GM12878 (cell line): Measurements from ENCODE around the gene CCDC102B. TPM values are rescaled to one million over a fixed set of nuclear protein-coding genes. Genes with fewer than 3 reads are reported as not detected.

Experiments
- ATAC-seq: fragments of 200-7000 bp; cut with Tn5 transposase; 3 replicates; pipeline ENCODE4 v1.9.1; 2020; ENCODE audit warnings: mild to moderate bottlenecking, moderate library complexity
- BruUV-seq: library from RNA; stranded (reverse); fragments of 400-500 nt; replicated peaks from 2 replicates; lab custom pipeline; 2021; lab: Mats Ljungman, UMichigan
- CTCF ChIA-PET: fragments of 300-600 bp; sonication (Branson Sonifier 250); formaldehyde crosslinking; extraction: SDS; loops from one replicate; lab custom pipeline; 2021; ENCODE audit warnings: inconsistent platforms; lab: Yijun Ruan, JAX
- POLR2A ChIA-PET: fragments of 350-600 bp; formaldehyde crosslinking; extraction: SDS; loops from one replicate; lab custom pipeline; 2021; ENCODE audit warnings: inconsistent platforms; lab: Charles Lee
- RAD21 ChIA-PET: fragments of 300-600 bp; sonication (Branson Sonifier 250); formaldehyde crosslinking; loops from one replicate; lab custom pipeline; 2023; ENCODE audit warnings: antibody characterized with exemption; ENCODE audit not compliant: unreplicated experiment; lab: Charles Lee
- SMC1A ChIA-PET: fragments of 300-600 bp; sonication (Branson Sonifier 250); formaldehyde crosslinking; loops from one replicate; lab custom pipeline; 2023; ENCODE audit not compliant: unreplicated experiment, uncharacterized antibody; lab: Charles Lee
- DNase-seq: peaks from one replicate; pipeline ENCODE4 v3.0.0-alpha.2; 2011; ENCODE audit warnings: low read depth, low spot score
- FAIRE-seq: peaks from 3 replicates; lab custom pipeline; 2011; peaks lifted over from hg19 to GRCh38; lab: Jason Lieb, UNC
- H2AFZ ChIP-seq: 2 replicates; pipeline ENCODE4 v1.6.0; 2011; ENCODE audit warnings: low read depth, low read length, control low read depth; ENCODE audit not compliant: control insufficient read depth
- H3K27ac ChIP-seq: 2 replicates; pipeline ENCODE4 v1.5.1; 2011; ENCODE audit warnings: control low read depth; ENCODE audit not compliant: control insufficient read depth, insufficient read depth
- H3K27me3 ChIP-seq, 2 experiments: replicated peaks in 1 of 2; 2 replicates each; pipeline versions ENCODE4 v1.6.0 to v1.6.1; 2011; ENCODE audit warnings: low read length in 1 of 2; ENCODE audit not compliant: control insufficient read depth in 2 of 2, insufficient read depth in 2 of 2
- H3K36me3 ChIP-seq, 2 experiments: 2 replicates each; pipeline ENCODE4 v1.5.1; 2011; ENCODE audit warnings: low read length in 1 of 2; ENCODE audit not compliant: control insufficient read depth in 2 of 2, insufficient read depth in 2 of 2
- H3K4me1 ChIP-seq: 2 replicates; pipeline ENCODE4 v1.6.1; 2011; ENCODE audit warnings: mild to moderate bottlenecking, low read length, moderate library complexity, mixed read lengths; ENCODE audit not compliant: control insufficient read depth, insufficient read depth
- H3K4me2 ChIP-seq: 2 replicates; pipeline ENCODE4 v1.6.0; 2011; ENCODE audit warnings: control low read depth; ENCODE audit not compliant: control insufficient read depth, insufficient read depth
- H3K4me3 ChIP-seq: fragments of 200-600 bp; sonication (generic); 2 replicates; pipeline ENCODE4 v1.5.1; 2016
- H3K79me2 ChIP-seq: 2 replicates; pipeline ENCODE4 v1.6.0; 2011; ENCODE audit warnings: low read length; ENCODE audit not compliant: control insufficient read depth, insufficient read depth
- H3K9ac ChIP-seq: 2 replicates; pipeline ENCODE4 v1.8.0; 2011; ENCODE audit warnings: low read length, control low read depth, mixed read lengths; ENCODE audit not compliant: control insufficient read depth, insufficient read depth
- H3K9me3 ChIP-seq: replicated peaks from 3 replicates; pipeline ENCODE4 v1.5.1; 2011; ENCODE audit warnings: mild to moderate bottlenecking, low read length; ENCODE audit not compliant: control insufficient read depth, insufficient read depth
- H4K20me1 ChIP-seq: 2 replicates; pipeline ENCODE4 v1.6.0; 2011; ENCODE audit not compliant: control insufficient read depth, insufficient read depth
- BACH1 ChIP-seq: fragments of 450-650 bp; IDR thresholded peaks from 2 replicates; pipeline ENCODE4 v1.6.1; 2017; ENCODE audit warnings: mild to moderate bottlenecking, borderline replicate concordance
- BMI1 ChIP-seq: fragments of 450-650 bp; IDR thresholded peaks from 2 replicates; pipeline ENCODE4 v1.6.1; 2016; ENCODE audit warnings: mild to moderate bottlenecking, moderate library complexity, borderline replicate concordance
- CHD2 ChIP-seq: IDR thresholded peaks from 2 replicates; pipeline ENCODE4 v1.6.1; 2011; ENCODE audit warnings: low read depth, low read length, improper control_type of control experiment, borderline replicate concordance
- E2F4 ChIP-seq: IDR thresholded peaks from 2 replicates; pipeline ENCODE4 v1.6.1; 2012; ENCODE audit warnings: low read depth, low read length, improper control_type of control experiment
- HDAC6 ChIP-seq: fragments of 200-600 bp; sonication (generic); IDR thresholded peaks from one replicate; pipeline ENCODE4 v1.8.0; 2017; ENCODE audit warnings: antibody characterized with exemption; ENCODE audit not compliant: unreplicated experiment
- MXI1 ChIP-seq: fragments of 150-350 bp; IDR thresholded peaks from 2 replicates; pipeline ENCODE4 v1.6.1; 2011; ENCODE audit warnings: low read depth, mild to moderate bottlenecking, inconsistent platforms, low read length, improper control_type of control experiment
- MYB ChIP-seq: fragments of 150-350 bp; IDR thresholded peaks from 2 replicates; pipeline ENCODE4 v1.6.1; 2014; ENCODE audit warnings: mild to moderate bottlenecking, low read depth, low read length, borderline replicate concordance
- NFXL1 ChIP-seq: fragments of 450-650 bp; IDR thresholded peaks from 2 replicates; pipeline ENCODE4 v1.6.1; 2017; ENCODE audit warnings: antibody characterized with exemption, mild to moderate bottlenecking, borderline replicate concordance
- POLR2AphosphoS5 ChIP-seq: IDR thresholded peaks from 2 replicates; pipeline ENCODE4 v1.6.1; 2011; ENCODE audit warnings: mild to moderate bottlenecking, low read length, inconsistent platforms
- SREBF1 ChIP-seq: IDR thresholded peaks from 2 replicates; pipeline ENCODE4 v1.6.1; 2012; ENCODE audit warnings: mild to moderate bottlenecking, low read length
- SREBF2 ChIP-seq: IDR thresholded peaks from 2 replicates; pipeline ENCODE4 v1.6.1; 2012; ENCODE audit warnings: mild to moderate bottlenecking, low read length
- ZSCAN29 ChIP-seq: fragments of 450-650 bp; IDR thresholded peaks from 2 replicates; pipeline ENCODE4 v1.6.1; 2017; ENCODE audit warnings: mild to moderate bottlenecking, moderate library complexity
- WGBS: methylation state at CpG from one replicate; pipeline ENCODE4 v1.1.6; 2016; ENCODE audit warnings: low lambda C conversion rate; ENCODE audit not compliant: insufficient replicate concordance, insufficient coverage; ENCODE audit errors: missing lambda C conversion rate; 5-methylcytosine and 5-hydroxymethylcytosine counted together
- in situ Hi-C: fragments of 300-500 bp; cut with MboI; formaldehyde crosslinking; loops from 9 replicates; pipeline ENCODE4 v1.14.3; 2018; ENCODE audit warnings: mixed read lengths
- intact Hi-C: fragments of 100-400 bp; cut with micrococcal nuclease; formaldehyde crosslinking; loops from one replicate; pipeline ENCODE4 v1.14.2; 2022; ENCODE audit not compliant: unreplicated experiment
- polyA plus RNA-seq, 11 experiments: library from polyadenylated mRNA; depleted of rRNA in 4 of 11; unstranded in 6 of 11; stranded (reverse) in 5 of 11; fragments of >200 nt; fragmentation: Nextera tagmentation in 4 of 11; fragmentation: Illumina TruSeq in 1 of 11; extraction: Ambion mirVana in 4 of 11; extraction: Trizol in 1 of 11; gene quantifications; 1 replicate in 1 of 11; 2 replicates in 10 of 11; pipeline versions ENCODE4 v1.2.1 to v1.2.3, GENCODE V29; 2011 to 2016; ENCODE audit warnings: inconsistent platforms in 2 of 11, missing spikeins in 2 of 11, low read depth in 1 of 11
- total RNA-seq, 4 experiments: library from RNA; depleted of rRNA in 3 of 4; stranded (reverse); fragments of >200 nt in 3 of 4; fragmentation: Illumina TruSeq in 1 of 4; extraction: Trizol in 1 of 4; gene quantifications; 2 replicates each; pipeline versions ENCODE4 v1.2.1 to v1.2.3, GENCODE V29; 2013 to 2021

The CCDC102B gene
- total and polyA plus RNA-seq, 10 of the 15 experiments (the other 5 are each of a cell fraction or from before 2014, with no cell fraction given): 2.7 to 4.7 (median 3.3) TPM

- H3K9ac ChIP-seq: no peak overlapping the region
- H4K20me1 ChIP-seq: no peaks in the 10 kb centered on the region
- 17% methylated on average over 8 of the region's 8 CpGs for WGBS
- no peaks in the 10 kb centered on the region for H3K4me1 ChIP-seq
- no peaks in the 10 kb centered on the region for H3K79me2 ChIP-seq
- H3K27ac ChIP-seq: no peak overlapping the region
- H3K4me2 ChIP-seq: no peak overlapping the region
- CTCF ChIA-PET: no interaction called here
- SMC1A ChIA-PET: interaction anchor here (0.8 kb wide), 1 partner anchor 71 kb away, joined by 3 read pairs; no protein-coding TSS in a partner anchor
- BruUV-seq: no TSS peak
- POLR2A ChIA-PET: no interaction called here
- RAD21 ChIA-PET: no interaction called here
- no peak for FAIRE-seq
- intact Hi-C loops: no loop called here
- in situ Hi-C loops: no loop called here
- no peaks in the 10 kb centered on the region for H3K9me3 ChIP-seq
- H3K4me3 ChIP-seq: no peak overlapping the region
- H2AFZ ChIP-seq: no peak overlapping the region
- ATAC-seq: no peak
- DNase-seq: no peak
- no peaks in the 10 kb centered on the region for H3K36me3 ChIP-seq
- H3K27me3 ChIP-seq: no peaks in the 10 kb centered on the region
- no peak for TF ChIP-seq NFXL1
- no peak for TF ChIP-seq HDAC6
- TF ChIP-seq CHD2: no peak
- TF ChIP-seq E2F4: no peak
- TF ChIP-seq BMI1: no peak
- TF ChIP-seq SREBF2: no peak
- no peak for TF ChIP-seq ZSCAN29
- TF ChIP-seq MYB: no peak
- no peak for TF ChIP-seq BACH1
- TF ChIP-seq MXI1: no peak
- TF ChIP-seq POLR2AphosphoS5: no peak
- TF ChIP-seq SREBF1: no peak
These were observed 223.4 kb downstream of the CCDC102B start for GRCh38 chr18:69021211-69021805.
